ENCODE measurements around the gene TAP1. TPM values are rescaled to one million over a fixed set of nuclear protein-coding genes. Genes with fewer than 3 reads are reported as not detected.

TAP1 gene
- total and polyA plus RNA-seq, 9 of the 15 experiments (the other 6 are each of a cell fraction or from before 2014, with no cell fraction given), result 1.3 to 6.0 (median 4.2) TPM

- TF ChIP-seq, protein P1, sequence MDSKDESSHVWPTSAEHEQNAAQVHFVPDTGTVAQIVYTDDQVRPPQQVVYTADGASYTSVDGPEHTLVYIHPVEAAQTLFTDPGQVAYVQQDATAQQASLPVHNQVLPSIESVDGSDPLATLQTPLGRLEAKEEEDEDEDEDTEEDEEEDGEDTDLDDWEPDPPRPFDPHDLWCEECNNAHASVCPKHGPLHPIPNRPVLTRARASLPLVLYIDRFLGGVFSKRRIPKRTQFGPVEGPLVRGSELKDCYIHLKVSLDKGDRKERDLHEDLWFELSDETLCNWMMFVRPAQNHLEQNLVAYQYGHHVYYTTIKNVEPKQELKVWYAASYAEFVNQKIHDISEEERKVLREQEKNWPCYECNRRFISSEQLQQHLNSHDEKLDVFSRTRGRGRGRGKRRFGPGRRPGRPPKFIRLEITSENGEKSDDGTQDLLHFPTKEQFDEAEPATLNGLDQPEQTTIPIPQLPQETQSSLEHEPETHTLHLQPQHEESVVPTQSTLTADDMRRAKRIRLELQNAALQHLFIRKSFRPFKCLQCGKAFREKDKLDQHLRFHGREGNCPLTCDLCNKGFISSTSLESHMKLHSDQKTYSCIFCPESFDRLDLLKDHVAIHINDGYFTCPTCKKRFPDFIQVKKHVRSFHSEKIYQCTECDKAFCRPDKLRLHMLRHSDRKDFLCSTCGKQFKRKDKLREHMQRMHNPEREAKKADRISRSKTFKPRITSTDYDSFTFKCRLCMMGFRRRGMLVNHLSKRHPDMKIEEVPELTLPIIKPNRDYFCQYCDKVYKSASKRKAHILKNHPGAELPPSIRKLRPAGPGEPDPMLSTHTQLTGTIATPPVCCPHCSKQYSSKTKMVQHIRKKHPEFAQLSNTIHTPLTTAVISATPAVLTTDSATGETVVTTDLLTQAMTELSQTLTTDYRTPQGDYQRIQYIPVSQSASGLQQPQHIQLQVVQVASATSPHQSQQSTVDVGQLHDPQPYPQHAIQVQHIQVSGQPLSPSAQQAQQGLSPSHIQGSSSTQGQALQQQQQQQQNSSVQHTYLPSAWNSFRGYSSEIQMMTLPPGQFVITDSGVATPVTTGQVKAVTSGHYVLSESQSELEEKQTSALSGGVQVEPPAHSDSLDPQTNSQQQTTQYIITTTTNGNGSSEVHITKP (IDR thresholded peaks at IDR 0.05; ENCODE audit: partially characterized antibody), result peak; percentile 76
- TF ChIP-seq, protein P2, sequence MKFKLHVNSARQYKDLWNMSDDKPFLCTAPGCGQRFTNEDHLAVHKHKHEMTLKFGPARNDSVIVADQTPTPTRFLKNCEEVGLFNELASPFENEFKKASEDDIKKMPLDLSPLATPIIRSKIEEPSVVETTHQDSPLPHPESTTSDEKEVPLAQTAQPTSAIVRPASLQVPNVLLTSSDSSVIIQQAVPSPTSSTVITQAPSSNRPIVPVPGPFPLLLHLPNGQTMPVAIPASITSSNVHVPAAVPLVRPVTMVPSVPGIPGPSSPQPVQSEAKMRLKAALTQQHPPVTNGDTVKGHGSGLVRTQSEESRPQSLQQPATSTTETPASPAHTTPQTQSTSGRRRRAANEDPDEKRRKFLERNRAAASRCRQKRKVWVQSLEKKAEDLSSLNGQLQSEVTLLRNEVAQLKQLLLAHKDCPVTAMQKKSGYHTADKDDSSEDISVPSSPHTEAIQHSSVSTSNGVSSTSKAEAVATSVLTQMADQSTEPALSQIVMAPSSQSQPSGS (CRISPR knock-in tag; IDR thresholded peaks at IDR 0.05), result no peak
- TF ChIP-seq STAT5B (CRISPR knock-in tag; IDR thresholded peaks at IDR 0.05) (no peak), NFE2L1 (tag; IDR thresholded peaks at IDR 0.05; ENCODE audit: borderline replicate concordance, low read depth) (no peak), HNRNPL (IDR thresholded peaks at IDR 0.05; ENCODE audit: low read depth, low read length) (no peak), ATF1 (CRISPR knock-in tag; IDR thresholded peaks at IDR 0.05) (peak; percentile 75), ATF1 (tag; IDR thresholded peaks at IDR 0.05) (peak; percentile 99), NCOA1 (IDR thresholded peaks at IDR 0.05; ENCODE audit: low read depth) (peak; percentile 53), ZNF76 (CRISPR knock-in tag; IDR thresholded peaks at IDR 0.05; ENCODE audit: borderline replicate concordance) (no peak), HNRNPH1 (optimal IDR thresholded peaks at IDR 0.05; ENCODE audit: low read depth, low read length) (no peak), ARID1B (IDR thresholded peaks at IDR 0.05) (peak; percentile 62; the same call in 1 of the 2 replicates), DACH1 (IDR thresholded peaks at IDR 0.05; ENCODE audit: partially characterized antibody) (no peak), HMGN3 (IDR thresholded peaks at IDR 0.05; ENCODE audit: borderline replicate concordance, extremely low read depth, insufficient read length, low read depth, low read length) (peak; percentile 91), KLF1 (tag; IDR thresholded peaks at IDR 0.05) (peak; percentile 94; the same call in 1 of the 2 replicates), SUPT5H (IDR thresholded peaks at IDR 0.05) (0 out of 2 replicates have a peak, but pooled peaks have one; percentile 43), KLF6 (CRISPR knock-in tag; IDR thresholded peaks at IDR 0.05; ENCODE audit: borderline replicate concordance) (no peak; the same call in 1 of the 2 replicates), MCM2 (IDR thresholded peaks at IDR 0.05; ENCODE audit: low read depth) (no peak), HOXB6 (CRISPR knock-in tag; IDR thresholded peaks at IDR 0.05; ENCODE audit: borderline replicate concordance) (no peak; the same call in 1 of the 2 replicates), POLR2B (IDR thresholded peaks at IDR 0.05; ENCODE audit: low read depth, partially characterized antibody) (peak; percentile 35), MITF (IDR thresholded peaks at IDR 0.05) (no peak), NONO (IDR thresholded peaks at IDR 0.05; ENCODE audit: low read depth in 2 of 2, low read length in 1 of 2) (peak in 1 of 2 experiments; percentile 73; a peak in 1 of 4 replicates), PHB2 (IDR thresholded peaks at IDR 0.05; ENCODE audit: low read depth) (no peak)
- TF ChIP-seq, protein P3, sequence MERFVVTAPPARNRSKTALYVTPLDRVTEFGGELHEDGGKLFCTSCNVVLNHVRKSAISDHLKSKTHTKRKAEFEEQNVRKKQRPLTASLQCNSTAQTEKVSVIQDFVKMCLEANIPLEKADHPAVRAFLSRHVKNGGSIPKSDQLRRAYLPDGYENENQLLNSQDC (CRISPR knock-in tag; IDR thresholded peaks at IDR 0.05), result no peak
These were observed at the start of gene TAP1, which contains the start of gene PSMB9 (continued) for GRCh38 chr6:32853541-32854375.

Measured in K562 (cell line).